ENCODE measurements around the gene PHEX. TPM values are rescaled to one million over a fixed set of nuclear protein-coding genes. Genes with fewer than 3 reads are reported as not detected.
"Not testable (repeated sequence)": the region's sequence is repeated elsewhere in the genome, so short reads cannot be mapped to it uniquely, and the experiment has no call there.

Gene PHEX
- total RNA-seq, 1 donor from 2014 or later = 0.34 TPM

DNA sequence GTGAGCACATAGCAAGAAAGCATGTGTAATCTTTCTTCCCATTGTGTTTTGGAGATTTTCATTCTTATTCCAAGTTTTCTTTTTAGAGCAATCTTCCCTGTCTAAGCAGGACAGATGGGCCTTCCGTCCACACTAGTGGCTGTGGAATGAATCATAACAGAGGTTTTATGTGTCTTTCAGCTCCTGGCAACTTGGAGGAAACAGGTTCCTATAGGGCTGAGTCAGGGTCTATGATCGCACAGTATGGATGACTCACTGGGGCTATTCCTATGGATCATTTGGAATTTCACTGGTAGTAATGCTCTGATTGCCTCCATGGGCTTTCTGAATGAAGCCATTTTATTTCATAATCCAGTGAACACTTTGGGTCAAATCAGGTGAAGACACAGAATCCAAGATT, 188.8 kb downstream of the PHEX start:
- intact Hi-C loops (cut with micrococcal nuclease) = no loop called here

DNA sequence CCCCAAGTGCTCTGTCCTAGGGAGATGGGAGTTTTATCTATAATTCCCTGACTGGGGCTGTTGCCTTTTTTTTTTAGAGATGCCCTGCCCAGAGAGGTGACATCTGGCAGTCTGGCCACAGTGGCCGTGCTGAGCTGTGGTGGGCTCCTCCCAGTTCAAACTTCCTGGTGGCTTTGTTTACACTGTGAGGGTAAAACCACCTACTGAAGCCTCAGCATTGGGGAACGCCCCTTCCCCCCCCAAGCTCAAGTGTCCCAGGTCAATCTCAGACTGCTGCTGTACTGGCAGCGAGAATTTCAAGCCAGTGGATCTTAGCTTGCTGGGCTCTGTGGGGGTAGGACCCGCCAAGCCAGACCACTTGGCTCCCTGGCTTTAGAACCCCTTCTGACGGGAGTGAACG, 202.3 kb downstream of the PHEX start:
- intact Hi-C loops (cut with micrococcal nuclease) = no loop called here

DNA sequence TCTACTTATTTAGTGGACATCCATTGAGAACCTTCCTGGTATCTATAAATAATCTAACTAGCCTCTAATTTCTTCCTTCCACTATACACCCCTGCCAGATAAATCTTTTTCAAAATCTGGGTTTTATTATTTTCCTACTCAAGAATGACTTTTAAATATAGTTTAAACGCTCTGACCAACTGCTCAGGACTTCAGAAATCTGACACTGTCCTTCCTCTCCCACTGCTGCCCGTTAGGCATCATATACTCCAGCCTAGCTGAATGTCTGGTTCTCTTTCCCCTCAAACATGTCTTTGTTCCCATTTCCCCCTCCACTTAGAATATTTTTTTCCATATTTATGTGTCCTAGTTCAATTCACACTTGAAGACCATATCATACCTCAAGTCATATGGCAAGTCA, 205.4 kb downstream of the PHEX start:
- intact Hi-C loops (cut with micrococcal nuclease) = loop anchor here (5.0 kb wide), 1 partner anchor 1680 kb away; no protein-coding TSS in a partner anchor

DNA sequence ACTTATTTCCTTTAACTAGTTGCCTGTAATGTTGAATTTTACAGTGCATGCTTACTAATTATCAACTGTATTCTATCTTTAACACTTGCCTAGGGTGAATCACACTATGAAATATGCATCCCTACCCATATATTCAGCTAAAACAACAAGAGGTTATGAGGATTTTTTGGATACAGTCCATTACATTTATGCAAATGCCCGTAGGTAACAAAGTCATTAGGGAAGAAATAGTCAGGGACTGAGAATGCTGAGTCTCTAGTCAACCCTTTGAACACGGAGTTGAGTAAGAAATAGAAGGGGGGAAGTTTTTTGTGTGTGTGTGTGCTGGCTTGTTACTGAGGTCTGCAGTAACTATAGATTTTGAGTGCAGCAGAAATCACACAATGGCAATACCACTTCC, 214.5 kb downstream of the PHEX start:
- intact Hi-C loops (cut with micrococcal nuclease) = no loop called here

DNA sequence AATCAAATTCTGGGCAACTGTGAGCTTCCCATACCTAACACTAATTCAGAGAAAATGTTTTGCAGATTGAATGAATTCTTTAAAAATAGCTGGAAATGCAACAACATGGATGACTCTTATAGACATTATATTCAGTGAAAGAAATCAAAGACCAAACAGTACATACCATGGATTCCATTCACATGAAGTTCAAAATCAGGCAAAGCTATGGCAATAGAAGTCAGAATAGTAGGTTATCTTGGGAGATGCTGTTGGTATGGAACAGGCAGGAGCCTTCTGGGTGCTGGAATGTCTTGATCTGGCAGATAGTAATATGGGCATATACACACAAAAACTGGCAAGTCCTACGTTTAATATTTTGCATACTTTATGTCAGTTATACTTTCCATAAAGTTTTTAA, 215.0 kb downstream of the PHEX start:
- intact Hi-C loops (cut with micrococcal nuclease) = no loop called here

DNA sequence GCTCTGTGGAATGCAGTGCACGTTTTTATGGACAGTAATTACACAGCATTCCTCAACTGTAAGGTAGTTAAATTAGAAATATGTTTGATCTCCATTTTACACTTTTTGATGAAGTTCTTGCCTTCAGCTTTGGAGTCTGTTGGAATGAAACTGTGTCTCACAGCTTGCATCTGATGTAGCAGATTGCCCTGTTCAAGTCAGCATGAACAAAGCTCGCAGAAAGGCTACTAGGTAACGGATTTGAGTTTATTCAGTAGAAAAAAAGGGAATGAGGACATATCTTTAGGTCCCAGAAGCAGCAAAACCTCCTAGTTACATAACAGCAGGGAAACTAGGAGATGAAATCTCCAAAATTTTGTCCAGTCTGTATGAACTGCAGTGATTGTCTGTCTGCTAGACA, 216.3 kb downstream of the PHEX start:
- intact Hi-C loops (cut with micrococcal nuclease) = no loop called here

DNA sequence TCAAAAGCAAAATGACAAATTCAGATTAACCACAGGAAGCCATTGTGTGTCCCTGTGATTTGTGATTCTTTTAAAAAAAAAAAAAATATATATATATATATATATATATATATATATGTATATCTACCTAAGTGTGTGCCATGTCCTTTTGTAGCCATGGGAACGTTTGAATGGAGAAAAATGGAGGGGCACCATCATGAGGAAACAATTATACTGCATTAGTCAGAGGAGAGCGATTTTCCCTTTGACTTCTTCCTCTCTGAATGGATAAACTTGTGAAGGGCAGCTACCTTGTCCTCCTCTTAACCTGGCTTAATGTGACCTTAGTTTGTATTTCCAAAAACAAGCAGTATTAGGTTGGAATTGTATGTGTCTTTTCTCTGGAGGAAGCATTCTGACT, 217.2 kb downstream of the PHEX start:
- intact Hi-C loops (cut with micrococcal nuclease) = no loop called here

DNA sequence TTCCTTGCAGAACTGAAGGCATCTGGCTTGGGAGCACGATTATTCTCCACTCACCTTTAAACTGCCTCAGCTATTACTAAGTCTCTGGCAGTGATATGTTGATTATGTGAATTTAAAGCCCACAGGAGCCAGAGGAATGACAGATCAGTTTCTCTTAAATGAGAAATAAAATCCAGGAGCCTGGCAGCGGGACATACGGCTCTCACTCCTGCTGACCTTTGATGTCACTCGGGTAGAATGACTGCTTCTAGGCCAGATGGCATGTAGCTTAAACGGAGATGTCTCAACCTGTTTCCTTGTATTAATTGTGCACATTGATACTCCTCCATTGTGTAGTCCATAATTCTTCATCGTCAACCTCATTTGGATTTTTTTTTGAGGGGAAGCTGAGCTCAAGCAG, 236.6 kb downstream of the PHEX start:
- intact Hi-C loops (cut with micrococcal nuclease) = no loop called here

DNA sequence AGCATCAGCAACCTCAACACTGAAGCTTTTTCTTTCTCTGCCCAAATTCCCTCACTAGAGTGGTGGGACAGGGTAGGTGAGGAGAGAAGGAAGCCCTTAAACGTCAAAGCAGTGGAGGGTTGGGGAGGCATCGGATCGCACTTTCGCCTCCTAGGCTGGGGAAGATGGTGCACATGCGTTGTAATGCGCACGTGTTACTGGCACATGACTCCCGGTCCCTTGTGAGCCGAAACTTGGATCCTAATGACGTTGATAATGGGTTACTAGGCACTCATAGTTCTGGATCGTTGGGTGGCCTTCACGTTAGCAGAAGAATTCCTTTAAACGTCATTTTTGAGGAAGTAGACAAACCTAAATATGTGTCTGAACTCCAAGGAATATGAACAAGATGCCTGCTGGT, 240.5 kb downstream of the PHEX start, which contains the start of gene CBLL2:
TSS of gene CBLL2 (plus strand) at position 301 of the 400 bp plus-strand sequence. CDS start at position 380, 79 bp downstream.
- intact Hi-C loops (cut with micrococcal nuclease) = no loop called here

DNA sequence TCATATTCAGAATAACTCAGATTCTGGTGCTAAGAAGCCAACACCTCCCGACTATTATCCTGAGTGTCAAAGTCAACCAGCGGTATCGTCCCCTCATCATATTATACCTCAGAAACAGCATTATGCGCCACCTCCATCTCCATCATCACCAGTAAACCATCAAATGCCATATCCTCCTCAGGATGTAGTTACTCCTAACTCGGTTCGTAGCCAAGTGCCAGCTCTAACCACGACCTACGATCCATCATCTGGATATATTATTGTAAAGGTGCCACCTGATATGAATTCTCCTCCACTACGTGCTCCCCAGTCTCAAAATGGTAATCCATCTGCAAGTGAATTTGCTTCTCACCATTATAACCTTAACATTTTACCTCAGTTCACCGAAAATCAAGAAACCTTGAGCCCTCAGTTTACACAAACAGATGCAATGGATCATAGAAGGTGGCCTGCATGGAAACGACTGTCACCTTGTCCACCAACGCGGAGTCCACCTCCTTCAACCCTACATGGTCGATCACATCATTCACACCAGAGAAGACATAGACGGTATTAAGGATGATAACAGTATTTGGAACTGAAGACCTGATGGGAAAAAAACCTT, 241.7 kb downstream of the PHEX start:
- intact Hi-C loops (cut with micrococcal nuclease) = no loop called here

DNA sequence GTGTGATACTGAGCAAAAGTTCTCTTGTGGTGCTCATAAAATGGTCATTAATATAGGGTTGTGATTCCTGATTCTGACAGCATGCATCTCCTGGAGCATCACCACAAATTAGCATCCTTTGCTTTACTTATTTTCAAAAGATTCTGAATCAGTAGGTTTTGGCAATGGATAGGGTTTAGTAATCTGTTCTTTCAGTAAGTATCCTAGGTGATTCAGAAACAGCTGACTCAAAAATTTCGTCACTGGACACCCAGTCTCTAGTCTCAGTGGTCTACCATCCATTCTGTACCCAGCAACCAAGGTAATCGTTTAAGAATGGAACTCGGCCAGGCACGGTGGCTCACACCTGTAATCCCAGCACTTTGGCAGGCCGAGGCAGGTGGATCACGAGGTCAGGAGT, 244.7 kb downstream of the PHEX start:
- intact Hi-C loops (cut with micrococcal nuclease) = no loop called here

DNA sequence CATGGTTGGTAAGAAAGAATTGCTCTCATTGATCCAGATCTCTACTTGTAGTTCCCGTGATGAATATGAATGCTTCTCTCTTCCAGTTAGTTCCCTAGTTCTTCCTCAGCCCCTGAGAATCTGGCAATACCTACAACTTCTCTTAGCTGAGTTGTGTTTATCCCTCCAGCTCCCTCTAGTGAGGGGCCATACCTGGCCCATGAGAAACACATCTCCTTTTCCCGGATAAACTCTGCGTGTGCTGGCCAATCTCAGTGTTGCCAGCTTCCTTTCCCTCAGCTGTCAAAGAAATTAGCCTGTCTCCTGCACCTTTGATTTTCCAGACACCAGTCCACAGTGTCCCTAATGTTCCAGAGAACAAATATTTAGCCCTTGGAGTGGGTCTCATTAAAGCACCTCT, 246.2 kb downstream of the PHEX start:
- intact Hi-C loops (cut with micrococcal nuclease) = no loop called here

DNA sequence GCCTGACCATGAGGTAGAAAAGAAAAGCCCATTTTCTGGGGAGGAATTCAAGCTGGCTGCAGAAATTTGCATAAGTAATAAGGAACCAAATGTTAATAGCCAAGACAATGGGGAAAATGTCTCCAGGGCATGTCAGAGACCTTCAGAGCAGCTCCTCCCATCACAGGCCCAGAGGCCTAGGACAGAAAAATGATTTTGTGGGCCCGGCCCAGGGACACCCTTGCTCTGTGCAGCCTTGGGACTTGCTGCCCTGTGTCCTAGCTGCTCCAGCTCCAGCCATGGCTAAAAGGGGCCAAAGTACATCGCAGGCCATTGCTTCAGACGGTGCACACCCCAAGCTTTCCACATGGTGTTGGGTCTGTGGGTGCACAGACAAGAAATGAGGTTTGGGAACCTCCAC, 257.1 kb downstream of the PHEX start:
- intact Hi-C loops (cut with micrococcal nuclease) = not testable (repeated sequence)

DNA sequence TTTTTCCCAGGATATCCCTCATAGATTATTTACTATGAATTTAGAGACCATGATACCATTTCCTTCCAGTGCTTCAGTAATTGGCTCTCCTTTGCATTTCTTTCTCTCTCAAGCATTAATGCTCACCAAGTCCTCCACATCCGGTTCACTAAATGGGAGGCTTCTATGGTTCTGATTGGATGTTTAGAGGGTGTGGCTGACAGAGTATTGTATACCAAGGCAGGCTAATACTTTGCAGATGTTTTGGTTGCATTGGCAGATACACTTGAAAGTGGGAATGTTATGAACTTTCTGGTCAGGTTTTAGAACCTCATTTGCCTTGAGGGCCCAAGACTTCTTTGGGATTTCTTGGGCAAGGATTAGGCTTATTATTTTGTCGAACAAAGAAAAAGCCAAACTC, 264.7 kb downstream of the PHEX start:
- intact Hi-C loops (cut with micrococcal nuclease) = no loop called here

DNA sequence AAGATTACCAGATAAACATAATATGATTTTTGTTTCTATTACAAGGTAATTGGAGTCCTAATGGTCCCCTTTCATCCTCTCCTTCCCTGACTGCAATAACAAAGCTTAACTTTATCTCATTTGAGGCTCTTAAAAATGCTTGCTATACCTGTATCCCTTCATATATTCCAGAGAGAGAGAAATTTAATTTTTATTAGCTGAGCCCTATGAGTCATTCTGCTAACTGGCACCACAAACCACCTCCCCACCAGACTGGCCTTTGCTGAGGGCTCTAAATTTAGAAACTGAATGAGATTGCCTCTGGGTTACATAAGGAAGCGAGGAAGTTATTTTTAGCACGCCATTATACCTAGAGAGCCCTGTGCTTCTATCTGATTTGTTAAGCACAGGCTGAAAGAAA, 268.0 kb downstream of the PHEX start:
- intact Hi-C loops (cut with micrococcal nuclease) = no loop called here

Other genes starting within 250 kb of the PHEX start
- gene MBTPS2, start 192.7 kb upstream of the PHEX start, total RNA-seq = 9.5 and 10.7 TPM in 2 replicates
- 2.4 TPM in 2 replicates for gene YY2, start 176.3 kb upstream of the PHEX start, total RNA-seq
- 46.0 and 46.3 TPM in 2 replicates for gene SMS, start 91.6 kb upstream of the PHEX start, total RNA-seq
- not detected in 2 replicates for gene CBLL2, start 240.6 kb downstream of the PHEX start, total RNA-seq